ENCODE measurements around the gene ZNF319.

The ZNF319 gene

GRCh38 chr16:57993897-57994296, 6.6 kb downstream of the ZNF319 start:
- no peak overlapping the region for H3K4me3 ChIP-seq (ENCODE audit: low read depth, low read length)
- in situ Hi-C loops (cut with HindIII; ENCODE audit: low sequenced_read_pairs): no loop called here
- TF ChIP-seq, protein P1, sequence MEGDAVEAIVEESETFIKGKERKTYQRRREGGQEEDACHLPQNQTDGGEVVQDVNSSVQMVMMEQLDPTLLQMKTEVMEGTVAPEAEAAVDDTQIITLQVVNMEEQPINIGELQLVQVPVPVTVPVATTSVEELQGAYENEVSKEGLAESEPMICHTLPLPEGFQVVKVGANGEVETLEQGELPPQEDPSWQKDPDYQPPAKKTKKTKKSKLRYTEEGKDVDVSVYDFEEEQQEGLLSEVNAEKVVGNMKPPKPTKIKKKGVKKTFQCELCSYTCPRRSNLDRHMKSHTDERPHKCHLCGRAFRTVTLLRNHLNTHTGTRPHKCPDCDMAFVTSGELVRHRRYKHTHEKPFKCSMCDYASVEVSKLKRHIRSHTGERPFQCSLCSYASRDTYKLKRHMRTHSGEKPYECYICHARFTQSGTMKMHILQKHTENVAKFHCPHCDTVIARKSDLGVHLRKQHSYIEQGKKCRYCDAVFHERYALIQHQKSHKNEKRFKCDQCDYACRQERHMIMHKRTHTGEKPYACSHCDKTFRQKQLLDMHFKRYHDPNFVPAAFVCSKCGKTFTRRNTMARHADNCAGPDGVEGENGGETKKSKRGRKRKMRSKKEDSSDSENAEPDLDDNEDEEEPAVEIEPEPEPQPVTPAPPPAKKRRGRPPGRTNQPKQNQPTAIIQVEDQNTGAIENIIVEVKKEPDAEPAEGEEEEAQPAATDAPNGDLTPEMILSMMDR (IDR thresholded peaks at IDR 0.05; ENCODE audit: low read depth, low read length): no peak
- DNase-seq (ENCODE audit: low read depth, low spot score): no peak

DNA sequence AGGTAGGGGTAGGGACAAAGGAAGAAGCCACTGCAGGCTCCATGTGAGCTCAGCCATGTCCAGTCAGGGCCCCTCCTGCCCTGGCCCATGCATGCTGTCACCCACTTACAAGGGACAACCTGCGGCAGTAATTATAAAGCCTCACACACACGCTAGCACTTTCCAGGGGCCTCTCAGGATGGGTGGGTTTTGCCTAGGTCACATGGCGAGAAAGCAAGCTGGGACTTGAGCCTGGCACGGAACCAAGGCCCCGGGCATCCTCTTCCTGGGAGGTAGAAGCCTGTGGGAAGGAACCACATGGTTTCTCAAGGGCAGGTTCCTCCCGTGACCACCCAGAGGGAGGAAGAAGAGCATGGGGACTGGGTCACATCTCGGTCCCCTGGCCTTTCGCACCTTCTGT, 7.0 kb downstream of the ZNF319 start:
- no peak overlapping the region for H3K4me3 ChIP-seq (ENCODE audit: low read depth, low read length)
- DNase-seq (ENCODE audit: low read depth, low spot score): no peak
- TF ChIP-seq, protein P1 (IDR thresholded peaks at IDR 0.05; ENCODE audit: low read depth, low read length): no peak
- in situ Hi-C loops (cut with HindIII; ENCODE audit: low sequenced_read_pairs): no loop called here

GRCh38 chr16:57992084-57992483, 8.4 kb downstream of the ZNF319 start:
- in situ Hi-C loops (cut with HindIII; ENCODE audit: low sequenced_read_pairs): no loop called here
- TF ChIP-seq, protein P1 (IDR thresholded peaks at IDR 0.05; ENCODE audit: low read depth, low read length): no peak
- no peak overlapping the region for H3K4me3 ChIP-seq (ENCODE audit: low read depth, low read length)
- DNase-seq (ENCODE audit: low read depth, low spot score): no peak

- H3K4me3 ChIP-seq (ENCODE audit: low read depth, low read length): no peak overlapping the region
- in situ Hi-C loops (cut with HindIII; ENCODE audit: low sequenced_read_pairs): no loop called here
- no peak for DNase-seq (ENCODE audit: low read depth, low spot score)
Measured at GRCh38 chr16:57991551-57992059, 8.9 kb downstream of the ZNF319 start.

DNA sequence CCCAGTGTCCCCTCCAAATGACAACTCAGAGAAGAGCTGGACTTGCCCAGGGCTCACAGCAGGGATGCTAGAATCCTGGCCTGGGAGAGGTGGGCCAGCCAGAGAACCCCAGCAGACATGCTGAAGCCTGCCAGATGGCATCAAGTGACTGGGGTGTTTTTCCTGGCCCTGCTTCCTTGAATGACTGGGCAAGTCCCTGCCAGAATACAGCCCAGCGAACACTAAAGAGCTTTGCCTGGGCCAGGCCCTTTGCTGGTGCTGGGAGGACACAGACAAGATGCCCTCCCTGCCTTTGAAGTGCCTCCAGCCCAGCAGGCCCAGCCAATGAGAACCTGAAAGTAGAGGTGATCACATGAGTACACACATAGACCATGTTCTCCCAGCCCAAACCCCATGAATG, 11.5 kb downstream of the ZNF319 start:
- in situ Hi-C loops (cut with HindIII; ENCODE audit: low sequenced_read_pairs): no loop called here
- no peak overlapping the region for H3K4me3 ChIP-seq (ENCODE audit: low read depth, low read length)
- TF ChIP-seq, protein P1 (IDR thresholded peaks at IDR 0.05; ENCODE audit: low read depth, low read length): no peak

More at GRCh38 chr16:57991551-57992059, 8.9 kb downstream of the ZNF319 start:
- TF ChIP-seq, protein P1 (IDR thresholded peaks at IDR 0.05; ENCODE audit: low read depth, low read length): no peak

GRCh38 chr16:57987441-57988177, 12.9 kb downstream of the ZNF319 start:
- no peak for DNase-seq (ENCODE audit: low read depth, low spot score)
- TF ChIP-seq, protein P1 (IDR thresholded peaks at IDR 0.05; ENCODE audit: low read depth, low read length): no peak
- in situ Hi-C loops (cut with HindIII; ENCODE audit: low sequenced_read_pairs): no loop called here
- no peak overlapping the region for H3K4me3 ChIP-seq (ENCODE audit: low read depth, low read length)

More for the DNA sequence above, 11.5 kb downstream of the ZNF319 start:
- no peak for DNase-seq (ENCODE audit: low read depth, low spot score)
